GM21723 (cell line): ENCODE results near the gene CTNNBIP1.

ENCODE experiments used
- ATAC-seq: cut with Tn5 transposase; IDR thresholded peaks from one replicate; pipeline ENCODE4 v1.9.1; 2021; ENCODE audit warnings: mild to moderate bottlenecking, moderate library complexity; ENCODE audit not compliant: unreplicated experiment

Gene CTNNBIP1

DNA sequence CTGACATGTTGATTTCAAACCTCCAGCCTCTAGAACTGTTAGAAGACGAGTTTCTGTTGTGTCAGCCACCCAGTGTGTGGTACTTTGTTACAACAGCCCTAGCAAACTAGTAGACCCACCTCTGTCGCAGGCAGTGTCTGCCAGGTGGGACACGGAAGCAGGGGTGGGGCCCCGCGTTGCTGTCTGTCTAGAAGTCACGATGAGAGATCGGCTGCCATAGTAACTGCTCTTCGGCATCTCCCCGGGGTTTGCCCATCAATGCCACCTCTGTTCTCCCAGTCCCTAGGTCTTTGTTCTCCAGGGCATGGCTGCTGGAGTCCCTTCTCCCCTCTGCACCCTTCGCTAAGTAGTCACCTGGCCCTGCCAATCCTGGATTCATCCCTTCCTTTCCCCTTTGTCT is 71.1 kb downstream of the CTNNBIP1 start:
- ATAC-seq: no peak

DNA sequence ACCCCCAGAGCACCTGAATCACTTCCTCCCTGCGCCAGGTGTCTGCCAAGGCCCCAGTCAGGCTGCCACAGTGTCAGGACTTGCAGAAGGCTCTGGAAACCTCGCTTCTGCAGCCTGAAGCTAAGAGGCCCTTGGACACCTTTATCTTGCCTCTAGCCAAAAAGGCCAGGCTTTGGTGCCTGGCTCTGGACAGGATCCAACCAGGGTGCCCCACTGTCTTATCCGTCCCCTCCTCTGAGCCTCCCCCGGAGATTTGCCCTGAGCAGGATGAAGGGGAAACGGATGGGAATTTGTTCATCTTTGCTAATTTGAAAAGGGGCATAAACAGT is 73.5 kb downstream of the CTNNBIP1 start:
- no peak for ATAC-seq

DNA sequence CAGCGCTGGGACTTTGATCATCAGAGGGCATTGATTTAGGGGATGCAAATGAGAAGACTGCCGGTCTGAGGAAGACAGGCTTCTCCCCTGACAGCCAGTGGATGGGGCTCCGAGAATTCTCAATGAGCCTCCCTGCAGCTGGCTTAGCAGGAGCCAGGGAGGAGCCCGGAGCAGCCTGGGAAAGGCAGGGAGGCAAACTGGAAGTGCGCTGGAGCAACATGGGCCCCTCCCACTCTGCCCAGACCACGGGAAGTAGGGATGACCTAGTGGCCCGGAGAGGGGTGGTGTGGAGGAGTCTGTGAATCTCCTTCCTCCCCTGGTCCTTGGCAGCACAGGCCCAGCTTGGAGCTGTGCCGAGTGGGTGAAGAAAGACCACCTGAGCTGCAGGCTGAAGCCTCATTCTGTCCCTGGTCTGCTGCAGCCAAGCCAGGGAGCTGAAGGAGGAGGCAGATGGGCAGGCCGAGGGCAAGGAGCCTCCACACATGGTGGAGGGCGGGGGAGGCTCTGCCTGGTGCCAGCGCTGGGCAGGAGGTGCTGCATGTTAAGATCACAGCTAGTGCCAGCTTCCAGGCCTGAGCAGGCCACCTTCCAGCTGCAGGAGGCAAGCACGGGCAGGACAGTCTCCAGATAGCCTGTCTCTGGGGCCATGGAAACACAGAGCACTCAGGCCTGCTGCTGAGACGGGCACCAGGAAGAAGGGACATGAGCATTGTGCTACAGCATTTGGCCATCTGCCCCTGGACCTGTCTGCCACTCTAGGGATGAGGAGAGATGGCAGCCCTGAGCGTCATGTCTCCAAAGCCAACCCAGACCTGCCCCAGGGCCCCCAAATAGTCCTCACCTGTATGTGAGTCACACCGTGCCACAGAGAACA is 74.1 kb downstream of the CTNNBIP1 start:
- no peak for ATAC-seq

DNA sequence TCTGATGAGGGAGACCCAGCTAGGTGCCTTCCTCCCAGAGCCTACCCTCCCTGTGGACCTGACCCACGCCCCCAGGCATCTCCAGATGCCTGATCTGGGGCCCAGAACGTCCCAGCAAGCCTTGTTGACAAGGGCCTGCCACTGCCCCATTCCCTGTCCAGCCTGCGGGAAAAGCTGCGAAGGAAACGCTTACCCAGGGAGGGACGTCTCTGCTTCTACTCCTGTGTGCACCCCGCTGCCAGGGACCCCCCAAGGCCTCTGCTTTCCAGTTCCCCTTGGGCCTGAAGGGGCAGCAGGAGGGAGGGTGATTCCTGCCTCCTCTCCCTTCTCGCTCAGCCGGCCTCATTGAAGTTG is 74.7 kb downstream of the CTNNBIP1 start:
- no peak for ATAC-seq

DNA sequence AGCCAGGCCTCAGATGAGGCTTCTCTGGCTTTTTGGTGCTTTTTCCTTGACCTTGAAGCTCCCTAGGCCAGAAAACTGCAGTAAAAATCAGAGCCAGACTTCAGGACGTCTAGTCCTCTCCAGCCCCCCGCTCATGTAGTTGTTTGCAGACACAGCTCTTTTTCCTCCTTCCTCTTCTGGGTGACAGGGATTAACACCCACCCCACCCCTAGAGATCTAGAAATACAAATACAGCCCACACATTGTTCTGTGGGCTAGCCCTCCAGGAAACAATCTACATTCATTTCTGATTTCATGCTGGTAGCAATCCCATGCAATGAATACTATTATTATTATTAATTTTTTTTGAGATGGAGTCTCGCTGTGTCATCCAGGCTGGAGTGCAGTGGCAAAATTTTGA is 76.4 kb downstream of the CTNNBIP1 start:
- ATAC-seq: no peak

DNA sequence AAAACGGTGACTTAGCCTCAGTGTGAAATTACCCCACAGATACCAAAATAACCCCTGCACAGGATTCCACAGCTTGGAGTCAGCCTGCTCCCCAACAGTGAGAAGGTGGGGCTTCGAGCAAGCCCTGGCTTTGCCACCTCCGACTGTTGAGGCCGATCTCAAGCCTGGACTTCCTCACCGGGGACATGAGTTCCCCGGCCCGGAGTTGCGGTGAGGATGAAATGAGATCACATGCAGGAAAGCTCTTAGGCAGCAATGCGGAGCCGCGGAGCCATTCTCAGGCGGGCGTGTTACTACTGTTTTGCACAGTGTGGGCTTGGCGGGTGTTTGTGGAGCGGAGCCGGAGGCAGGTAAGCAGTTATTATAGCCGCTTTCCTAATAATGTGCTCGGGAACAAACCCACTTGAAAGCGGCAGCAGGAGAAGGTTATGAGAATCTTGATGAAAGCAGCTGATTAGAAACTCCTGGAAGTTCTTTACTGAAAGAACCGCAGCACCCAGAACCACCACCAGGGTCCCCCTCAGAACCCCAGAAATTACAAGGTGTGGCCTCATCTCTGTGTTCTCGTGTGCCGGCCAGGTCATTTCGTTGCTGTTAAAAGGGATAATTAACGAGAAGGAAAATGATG is 82.4 kb downstream of the CTNNBIP1 start:
- no peak for ATAC-seq

DNA sequence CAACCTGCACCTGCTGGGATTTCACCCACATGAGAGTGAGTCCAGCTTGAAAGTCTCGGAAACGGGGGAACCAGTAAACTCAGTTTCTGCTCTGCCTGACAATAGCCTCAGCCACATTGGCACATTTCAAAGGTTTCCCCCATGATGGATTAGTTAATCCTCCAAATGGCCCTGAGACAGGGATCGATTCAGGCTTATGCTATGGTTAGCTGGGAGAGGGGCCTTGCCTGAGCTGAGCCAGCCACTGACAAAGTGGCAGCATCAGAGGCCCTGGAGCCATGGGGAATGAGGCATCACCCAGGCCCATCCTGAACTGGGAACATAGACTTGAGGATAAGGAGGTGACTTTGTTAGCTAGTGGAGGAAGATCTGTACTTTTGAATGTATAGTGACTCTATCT is 83.5 kb downstream of the CTNNBIP1 start:
- no peak for ATAC-seq

DNA sequence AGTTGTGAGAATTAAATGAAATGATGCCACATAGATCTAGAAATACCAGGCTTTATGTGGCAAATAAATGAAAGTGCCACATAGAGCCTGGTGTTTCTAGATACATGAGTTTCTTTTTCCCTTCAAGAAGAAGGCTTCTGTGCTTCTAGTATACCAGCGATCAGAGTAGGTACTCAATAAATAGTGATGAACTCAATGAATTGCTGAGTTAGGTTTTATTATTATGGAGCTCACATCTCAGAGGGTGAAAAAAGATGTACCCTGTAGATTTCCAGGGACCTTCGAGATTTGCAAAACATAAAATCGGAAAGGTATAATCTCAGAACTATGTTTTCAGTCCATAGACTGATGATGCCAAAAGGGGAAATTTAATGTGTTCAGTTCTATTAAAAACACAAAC is 84.0 kb downstream of the CTNNBIP1 start:
- ATAC-seq: no peak

DNA sequence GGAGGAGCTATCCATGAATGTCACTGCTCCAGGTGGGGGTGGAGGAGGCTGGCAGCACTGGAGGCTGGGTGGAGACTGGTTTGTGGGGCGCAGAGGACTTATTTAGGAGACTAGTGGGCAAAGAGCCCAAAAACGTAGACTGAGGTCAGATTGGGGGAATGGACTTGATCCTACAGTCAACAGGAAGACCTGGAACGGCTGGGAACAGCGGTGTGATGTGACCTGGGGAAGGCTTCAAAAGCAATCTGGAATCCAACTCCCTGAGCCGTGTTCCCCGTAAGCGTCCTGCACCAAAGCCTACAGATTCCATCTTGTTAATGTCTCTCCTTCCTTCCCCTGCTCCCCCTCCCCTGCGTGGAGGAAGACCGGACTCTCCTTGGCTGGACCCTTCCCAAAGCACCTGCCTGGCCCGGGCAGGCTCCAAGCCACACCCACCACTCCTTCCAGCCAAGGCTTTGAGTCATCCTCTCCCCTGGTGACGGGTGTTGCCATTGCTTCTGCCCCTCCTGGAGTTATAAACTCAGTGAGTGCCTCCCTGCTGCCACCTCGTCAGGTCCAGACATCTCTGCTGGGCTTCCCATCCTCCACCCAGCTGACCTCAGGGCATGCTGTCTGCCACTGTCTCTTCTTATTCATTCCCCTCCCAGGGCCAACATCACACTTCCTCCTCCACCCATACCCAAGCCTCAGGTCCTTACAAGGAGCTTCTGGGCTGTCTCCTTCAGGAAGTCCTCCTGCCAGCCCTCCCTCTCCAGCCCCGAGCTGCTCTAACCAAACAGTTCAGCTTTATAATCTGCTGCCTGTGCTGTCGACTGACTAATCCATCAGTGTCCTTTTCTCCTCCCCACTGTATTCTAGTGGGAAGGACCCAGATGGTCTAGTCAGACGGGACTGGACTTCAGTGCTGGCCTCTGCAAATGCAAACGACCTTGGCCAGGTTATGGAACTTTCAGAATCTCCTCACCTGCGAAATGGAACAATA is 84.7 kb downstream of the CTNNBIP1 start:
- ATAC-seq: no peak

DNA sequence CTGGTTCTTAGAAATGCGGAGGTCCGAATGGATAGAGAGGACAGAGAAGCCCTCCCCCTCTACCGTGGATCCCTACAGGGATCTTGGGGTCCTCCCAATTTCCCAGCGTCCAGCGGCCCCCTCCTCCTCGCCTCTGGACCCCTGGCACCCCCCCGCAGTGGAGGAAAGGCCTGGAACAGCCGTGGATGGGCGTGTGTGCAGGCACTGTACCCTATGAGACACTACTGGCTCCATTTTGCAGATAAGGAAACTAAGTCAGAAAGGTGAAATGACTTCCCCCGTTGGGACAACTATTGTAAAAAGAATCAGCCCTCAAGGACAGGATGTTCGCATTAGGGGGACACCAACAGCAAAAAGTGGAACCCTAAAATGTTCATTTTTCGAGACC is 85.4 kb downstream of the CTNNBIP1 start:
- ATAC-seq: no peak

DNA sequence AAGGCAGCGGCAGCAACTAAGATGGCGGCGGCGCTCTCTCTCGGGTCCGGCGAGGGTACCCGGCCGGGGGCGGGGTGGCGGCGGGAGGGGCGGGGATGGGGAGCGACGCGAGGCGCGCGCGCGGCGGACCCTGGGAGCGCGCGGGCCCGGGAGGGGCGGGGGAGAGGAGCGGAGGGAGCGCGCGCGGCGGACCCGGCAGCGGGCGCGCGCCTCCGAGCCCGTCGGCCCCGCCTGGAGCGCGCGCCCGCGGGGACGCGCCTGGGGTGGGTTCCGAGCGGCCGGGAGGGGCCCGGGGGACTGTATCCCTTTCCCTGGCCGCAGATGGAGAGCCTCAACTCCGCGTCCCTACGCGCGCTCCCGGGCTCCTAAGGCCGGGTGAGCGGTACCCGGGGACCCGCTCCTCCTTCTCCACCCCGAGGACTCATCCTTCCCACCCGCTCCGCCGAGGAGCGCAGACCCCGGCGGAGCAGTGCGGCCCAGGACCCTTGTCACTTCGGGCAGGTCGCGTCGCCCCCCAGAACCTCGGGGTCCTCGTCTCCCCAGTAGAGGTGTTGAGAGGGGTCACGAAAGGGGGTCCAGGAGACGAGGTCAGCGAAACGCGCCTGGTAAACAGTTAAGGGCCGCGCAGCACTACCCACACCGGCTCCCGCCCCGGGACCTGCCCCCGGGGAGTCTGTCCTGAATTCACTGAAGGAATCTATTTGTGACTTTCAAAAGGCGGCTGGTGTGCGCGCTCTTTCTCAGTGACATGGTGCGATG is 85.9 kb downstream of the CTNNBIP1 start, which contains the start of gene CLSTN1:
CLSTN1 (minus strand) TSS at position 23 of the 759 bp plus-strand sequence. CDS start 232 bp downstream, outside the sequence.
- ATAC-seq: peak; percentile 55

DNA sequence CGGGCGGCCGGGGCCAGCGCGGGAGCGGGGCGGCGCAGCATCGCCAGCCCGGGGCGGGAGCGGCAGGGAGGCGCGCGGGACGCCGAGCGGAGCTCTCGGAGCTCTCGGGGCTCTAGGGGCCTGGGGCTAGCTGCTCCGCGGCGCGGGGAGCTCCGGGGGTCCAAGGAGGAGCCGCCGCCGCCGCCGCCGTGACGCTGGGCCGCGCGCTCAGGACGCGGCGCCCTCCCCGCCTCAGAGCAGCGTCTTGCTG is 86.5 kb downstream of the CTNNBIP1 start:
- ATAC-seq: peak; percentile 34

DNA sequence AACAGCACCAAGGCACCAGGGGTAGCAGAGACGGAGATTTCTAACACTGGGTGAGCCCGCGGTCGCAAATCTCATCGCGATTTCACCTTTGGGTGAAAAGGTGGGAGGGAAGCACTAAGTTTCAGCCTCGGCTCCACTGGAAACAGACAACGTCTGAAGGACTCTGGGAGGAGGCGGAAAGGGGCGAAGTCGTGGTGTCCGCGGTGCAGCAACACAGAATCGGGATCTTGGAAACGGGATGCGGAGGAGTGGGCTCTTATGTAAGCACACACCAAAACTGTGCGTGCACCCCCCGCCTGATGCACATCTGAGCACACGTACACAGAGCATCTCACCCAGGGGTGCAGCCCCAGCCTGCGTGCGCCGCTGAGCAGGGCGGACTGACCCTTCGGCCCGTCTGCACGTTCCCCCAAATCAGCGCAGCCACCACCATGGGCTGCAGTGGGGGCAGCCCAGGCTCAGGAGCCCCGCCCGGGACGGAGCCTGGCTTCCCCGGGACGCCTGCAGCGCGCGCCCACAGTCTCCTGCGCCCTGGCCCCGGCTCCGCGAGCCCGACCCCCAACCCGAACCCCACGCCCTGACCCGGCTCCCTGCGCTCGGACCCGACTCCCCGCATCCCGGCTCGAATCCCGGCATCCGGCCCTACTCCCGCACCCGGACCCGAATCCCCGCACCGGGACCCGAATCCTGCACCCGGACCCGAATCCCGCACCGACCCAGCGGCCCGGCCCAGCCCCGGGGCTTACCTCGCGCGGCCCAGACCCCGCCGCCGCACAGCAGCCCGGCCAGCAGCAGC is 87.0 kb downstream of the CTNNBIP1 start:
- peak; percentile 23 for ATAC-seq

DNA sequence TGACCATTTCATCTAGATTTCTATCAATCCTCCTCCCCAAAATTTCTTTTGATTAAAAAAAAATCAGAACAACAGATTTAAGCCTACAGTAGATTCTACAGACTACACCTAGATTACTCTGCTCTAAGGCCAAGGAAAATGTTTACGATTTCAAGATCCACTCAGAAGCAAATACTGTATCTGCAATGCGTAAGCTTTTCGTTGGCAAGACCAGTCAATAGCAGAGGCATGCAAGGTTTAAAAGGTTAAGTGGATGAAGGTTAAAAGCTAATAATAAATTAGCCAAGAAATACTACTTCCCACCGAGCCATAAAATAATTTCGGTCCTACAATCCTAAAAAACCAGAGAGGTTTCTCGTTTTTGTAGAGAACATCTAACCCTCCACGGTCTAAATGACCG is 87.6 kb downstream of the CTNNBIP1 start:
- ATAC-seq: no peak

DNA sequence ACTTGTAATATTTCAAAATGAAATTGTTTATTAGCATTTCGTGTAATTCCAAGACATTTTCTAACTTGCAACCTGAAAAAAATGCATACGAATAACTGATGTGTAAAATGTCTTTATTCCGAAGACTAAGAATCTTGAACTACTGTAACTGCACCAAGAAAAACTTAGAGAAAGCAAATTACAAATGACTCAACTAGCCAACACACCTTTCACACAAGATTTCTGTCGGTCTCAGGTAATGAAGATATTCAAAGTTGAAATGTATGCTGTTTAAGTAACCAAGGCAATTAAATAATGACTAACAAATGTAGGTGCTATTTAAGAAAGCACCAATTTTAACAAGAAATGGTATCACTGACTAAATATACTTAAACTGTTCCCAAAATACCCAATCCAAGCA is 88.4 kb downstream of the CTNNBIP1 start:
- ATAC-seq: no peak

DNA sequence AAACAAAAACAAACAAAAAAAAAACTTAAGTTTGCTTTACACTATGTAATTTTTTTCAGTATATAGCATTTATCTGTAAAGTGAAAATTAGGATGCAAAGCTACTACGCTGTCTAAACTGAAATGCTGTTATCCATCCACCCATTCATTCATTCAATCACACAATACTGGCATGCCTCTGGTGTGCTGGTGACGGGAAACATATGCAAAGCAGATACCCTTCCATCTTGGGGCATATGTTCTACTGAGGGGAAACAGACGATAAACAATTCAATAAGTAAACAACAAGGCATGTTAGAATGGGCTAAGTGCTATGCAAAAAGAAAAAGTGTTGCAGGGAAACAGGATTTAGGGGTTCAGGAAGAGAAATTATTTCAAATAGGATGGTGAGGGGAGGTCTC is 89.5 kb downstream of the CTNNBIP1 start:
- ATAC-seq: no peak

DNA sequence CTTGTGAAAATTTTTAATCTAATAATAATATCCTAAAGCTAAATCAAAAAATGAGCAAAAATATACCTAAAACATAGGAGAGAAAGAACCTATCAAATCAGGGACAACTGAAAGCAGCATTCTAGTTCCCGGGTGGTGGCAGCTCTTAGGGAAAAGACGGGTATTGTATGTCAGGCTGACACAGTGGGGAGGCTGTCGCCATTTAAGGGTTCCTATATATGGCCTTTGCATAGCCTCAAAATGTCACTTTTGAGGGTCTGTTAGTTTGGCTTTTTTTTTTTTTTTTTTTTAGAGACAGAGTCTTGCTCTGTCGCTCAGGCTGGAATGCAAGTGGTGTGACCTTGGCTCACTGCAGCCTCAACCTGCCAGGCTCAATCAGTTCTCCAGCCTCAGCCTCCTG is 92.3 kb downstream of the CTNNBIP1 start:
- ATAC-seq: no peak

DNA sequence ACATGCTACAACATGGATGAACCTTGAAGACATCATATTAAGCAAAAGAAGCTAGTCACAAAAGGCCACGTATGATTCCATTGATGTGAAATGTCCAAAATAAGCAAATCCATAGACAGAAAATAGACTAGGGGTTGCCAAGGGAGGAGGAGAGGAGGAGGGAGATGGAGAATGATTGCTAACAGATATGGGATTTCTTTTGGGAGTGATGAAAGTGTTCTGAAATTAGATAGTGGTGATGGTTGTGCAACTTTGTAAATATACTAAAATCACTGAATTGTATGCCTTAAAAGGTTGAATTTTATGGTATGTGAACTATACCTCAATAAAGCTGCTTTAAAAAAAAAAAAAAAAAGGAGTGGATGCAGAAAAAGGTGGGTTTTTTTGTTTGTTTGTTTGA is 93.9 kb downstream of the CTNNBIP1 start:
- ATAC-seq: no peak

DNA sequence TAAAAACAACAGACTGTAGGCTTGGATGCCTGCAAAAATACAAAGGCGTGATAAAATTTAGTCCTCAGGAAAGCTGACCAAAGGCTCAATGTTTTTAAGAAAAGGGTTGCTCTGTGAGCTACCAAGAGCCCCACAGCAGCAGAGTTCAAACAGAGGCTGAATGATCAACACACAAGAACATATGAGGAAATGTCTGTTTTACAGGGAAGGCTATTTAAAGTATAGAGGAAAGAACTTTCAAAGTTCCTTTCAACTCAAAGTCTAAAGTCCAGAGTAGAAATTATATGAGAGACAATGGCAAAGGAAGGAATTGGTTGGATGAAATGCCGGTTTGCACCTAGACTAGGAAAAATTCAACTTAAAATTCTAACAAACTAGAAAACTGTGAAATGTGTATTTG is 94.9 kb downstream of the CTNNBIP1 start:
- ATAC-seq: no peak

DNA sequence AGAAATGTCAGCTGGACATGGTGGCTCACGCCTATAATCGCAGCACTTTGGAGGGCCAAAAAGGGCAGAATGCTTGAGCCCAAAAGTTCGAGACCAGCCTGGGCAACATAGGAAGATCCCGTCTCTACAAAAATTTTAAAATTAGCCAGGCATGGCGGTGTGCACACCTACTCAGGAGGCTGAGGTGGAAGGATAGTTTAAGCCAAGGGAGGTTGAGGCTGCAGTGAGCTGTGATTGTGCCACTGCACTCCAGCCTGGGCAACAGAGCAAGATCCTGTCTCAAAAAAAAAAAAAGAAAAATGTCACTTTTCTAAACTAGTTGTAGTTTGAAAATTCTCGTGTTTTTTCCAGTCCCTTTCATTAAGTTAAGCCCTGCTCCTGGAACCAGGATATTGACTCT is 95.5 kb downstream of the CTNNBIP1 start:
- no peak for ATAC-seq
